ENCODE results near the gene CIB1.

The CIB1 gene

DNA sequence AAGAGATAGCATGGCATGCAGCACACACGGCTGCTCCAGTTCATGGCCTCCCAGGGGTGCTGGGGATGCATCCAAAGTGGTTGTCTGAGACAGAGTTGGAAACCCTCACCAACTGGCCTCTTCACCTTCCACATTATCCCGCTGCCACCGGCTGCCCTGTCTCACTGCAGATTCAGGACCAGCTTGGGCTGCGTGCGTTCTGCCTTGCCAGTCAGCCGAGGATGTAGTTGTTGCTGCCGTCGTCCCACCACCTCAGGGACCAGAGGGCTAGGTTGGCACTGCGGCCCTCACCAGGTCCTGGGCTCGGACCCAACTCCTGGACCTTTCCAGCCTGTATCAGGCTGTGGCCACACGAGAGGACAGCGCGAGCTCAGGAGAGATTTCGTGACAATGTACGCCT lies 4.8 kb downstream of the CIB1 start:
- no peak for DNase-seq
- Histone ChIP-seq H3K27ac (no peak overlapping the region), H3K4me3 (ENCODE audit: low read depth, low read length) (no peak overlapping the region), H3K9me3 (ENCODE audit: severe bottlenecking) (no peaks in the 10 kb centered on the region), H3K27me3 (ENCODE audit: insufficient read depth, low read depth, severe bottlenecking) (no peaks in the 10 kb centered on the region), H3K36me3 (peaks cover 73% of the 10 kb centered on the region)
- TF ChIP-seq, protein P1, sequence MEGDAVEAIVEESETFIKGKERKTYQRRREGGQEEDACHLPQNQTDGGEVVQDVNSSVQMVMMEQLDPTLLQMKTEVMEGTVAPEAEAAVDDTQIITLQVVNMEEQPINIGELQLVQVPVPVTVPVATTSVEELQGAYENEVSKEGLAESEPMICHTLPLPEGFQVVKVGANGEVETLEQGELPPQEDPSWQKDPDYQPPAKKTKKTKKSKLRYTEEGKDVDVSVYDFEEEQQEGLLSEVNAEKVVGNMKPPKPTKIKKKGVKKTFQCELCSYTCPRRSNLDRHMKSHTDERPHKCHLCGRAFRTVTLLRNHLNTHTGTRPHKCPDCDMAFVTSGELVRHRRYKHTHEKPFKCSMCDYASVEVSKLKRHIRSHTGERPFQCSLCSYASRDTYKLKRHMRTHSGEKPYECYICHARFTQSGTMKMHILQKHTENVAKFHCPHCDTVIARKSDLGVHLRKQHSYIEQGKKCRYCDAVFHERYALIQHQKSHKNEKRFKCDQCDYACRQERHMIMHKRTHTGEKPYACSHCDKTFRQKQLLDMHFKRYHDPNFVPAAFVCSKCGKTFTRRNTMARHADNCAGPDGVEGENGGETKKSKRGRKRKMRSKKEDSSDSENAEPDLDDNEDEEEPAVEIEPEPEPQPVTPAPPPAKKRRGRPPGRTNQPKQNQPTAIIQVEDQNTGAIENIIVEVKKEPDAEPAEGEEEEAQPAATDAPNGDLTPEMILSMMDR (IDR thresholded peaks at IDR 0.05; ENCODE audit: low read depth, low read length) = no peak

DNA sequence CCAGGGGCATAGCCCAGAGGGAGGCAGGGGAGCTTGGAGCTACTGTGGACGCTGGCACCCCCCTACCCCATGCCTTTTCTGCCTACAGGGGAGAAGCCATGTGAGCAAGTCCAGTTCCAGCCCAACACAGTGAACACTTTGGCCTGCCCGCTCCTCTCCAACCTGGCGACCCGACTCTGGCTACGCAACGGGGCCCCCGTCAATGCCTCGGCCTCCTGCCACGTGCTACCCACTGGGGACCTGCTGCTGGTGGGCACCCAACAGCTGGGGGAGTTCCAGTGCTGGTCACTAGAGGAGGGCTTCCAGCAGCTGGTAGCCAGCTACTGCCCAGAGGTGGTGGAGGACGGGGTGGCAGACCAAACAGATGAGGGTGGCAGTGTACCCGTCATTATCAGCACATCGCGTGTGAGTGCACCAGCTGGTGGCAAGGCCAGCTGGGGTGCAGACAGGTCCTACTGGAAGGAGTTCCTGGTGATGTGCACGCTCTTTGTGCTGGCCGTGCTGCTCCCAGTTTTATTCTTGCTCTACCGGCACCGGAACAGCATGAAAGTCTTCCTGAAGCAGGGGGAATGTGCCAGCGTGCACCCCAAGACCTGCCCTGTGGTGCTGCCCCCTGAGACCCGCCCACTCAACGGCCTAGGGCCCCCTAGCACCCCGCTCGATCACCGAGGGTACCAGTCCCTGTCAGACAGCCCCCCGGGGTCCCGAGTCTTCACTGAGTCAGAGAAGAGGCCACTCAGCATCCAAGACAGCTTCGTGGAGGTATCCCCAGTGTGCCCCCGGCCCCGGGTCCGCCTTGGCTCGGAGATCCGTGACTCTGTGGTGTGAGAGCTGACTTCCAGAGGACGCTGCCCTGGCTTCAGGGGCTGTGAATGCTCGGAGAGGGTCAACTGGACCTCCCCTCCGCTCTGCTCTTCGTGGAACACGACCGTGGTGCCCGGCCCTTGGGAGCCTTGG lies 5.6 kb downstream of the CIB1 start:
- no peak overlapping the region for H3K27ac ChIP-seq
- H3K4me3 ChIP-seq (ENCODE audit: low read depth, low read length) = no peak overlapping the region
- TF ChIP-seq, protein P1 (IDR thresholded peaks at IDR 0.05; ENCODE audit: low read depth, low read length) = no peak
- peaks cover 81% of the 10 kb centered on the region for H3K36me3 ChIP-seq
- no peaks in the 10 kb centered on the region for H3K27me3 ChIP-seq (ENCODE audit: insufficient read depth, low read depth, severe bottlenecking)
- H3K9me3 ChIP-seq (ENCODE audit: severe bottlenecking) = no peaks in the 10 kb centered on the region
- DNase-seq = no peak

DNA sequence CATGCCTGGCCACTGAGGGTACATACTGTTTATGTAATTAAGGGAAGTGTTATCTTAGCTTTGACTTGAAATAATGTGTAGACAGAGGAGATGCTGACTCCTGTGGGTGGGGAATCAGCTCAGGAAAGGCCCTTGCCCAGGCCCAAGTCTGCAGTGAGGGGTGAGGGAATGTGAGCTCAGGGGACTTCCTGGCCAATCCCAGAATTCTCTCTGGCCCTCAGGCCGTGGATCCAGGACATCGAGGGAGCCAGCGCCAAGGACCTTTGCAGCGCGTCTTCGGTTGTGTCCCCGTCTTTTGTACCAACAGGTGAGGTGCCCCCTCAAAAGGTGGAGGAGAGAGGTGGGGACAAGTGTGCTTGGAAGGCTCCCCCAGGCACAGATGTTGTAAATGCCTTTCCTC lies 6.4 kb downstream of the CIB1 start:
- no peaks in the 10 kb centered on the region for H3K9me3 ChIP-seq (ENCODE audit: severe bottlenecking)
- DNase-seq = no peak
- H3K27me3 ChIP-seq (ENCODE audit: insufficient read depth, low read depth, severe bottlenecking) = no peaks in the 10 kb centered on the region
- no peak overlapping the region for H3K4me3 ChIP-seq (ENCODE audit: low read depth, low read length)
- H3K27ac ChIP-seq = no peak overlapping the region
- H3K36me3 ChIP-seq = peaks cover 88% of the 10 kb centered on the region
- TF ChIP-seq, protein P1 (IDR thresholded peaks at IDR 0.05; ENCODE audit: low read depth, low read length) = no peak

DNA sequence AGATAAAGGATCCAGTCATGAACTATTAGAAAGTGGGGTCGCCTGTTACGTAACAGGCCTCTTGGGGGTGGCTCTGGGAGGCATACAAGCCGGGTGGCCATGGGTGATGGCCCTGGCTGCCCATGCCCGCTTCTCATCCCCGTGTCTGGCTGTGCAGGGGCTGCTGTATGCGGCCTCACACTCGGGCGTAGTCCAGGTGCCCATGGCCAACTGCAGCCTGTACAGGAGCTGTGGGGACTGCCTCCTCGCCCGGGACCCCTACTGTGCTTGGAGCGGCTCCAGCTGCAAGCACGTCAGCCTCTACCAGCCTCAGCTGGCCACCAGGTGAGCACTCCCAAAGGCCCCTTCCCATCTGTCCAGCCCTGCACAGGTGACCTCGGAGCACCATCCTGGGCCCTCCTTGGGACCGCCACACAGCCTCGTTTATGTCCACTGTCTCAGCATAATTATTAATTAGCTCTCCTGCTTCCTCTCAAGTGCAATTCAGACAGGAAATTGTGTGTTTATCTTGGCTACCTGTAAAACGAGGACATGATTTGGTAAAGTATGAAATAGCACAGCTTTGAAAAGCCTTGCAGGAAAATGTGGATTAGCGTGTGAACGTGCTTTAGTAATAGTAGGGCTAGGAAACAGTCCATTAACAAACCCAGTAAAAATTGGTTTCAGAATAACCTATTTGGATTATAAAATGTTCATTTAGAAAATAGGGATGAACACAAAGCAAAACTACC lies 8.1 kb downstream of the CIB1 start:
- H3K4me3 ChIP-seq (ENCODE audit: low read depth, low read length) = no peak overlapping the region
- no peak for DNase-seq
- H3K36me3 ChIP-seq = peaks cover 97% of the 10 kb centered on the region
- H3K27ac ChIP-seq = no peak overlapping the region
- TF ChIP-seq, protein P1 (IDR thresholded peaks at IDR 0.05; ENCODE audit: low read depth, low read length) = no peak
- H3K27me3 ChIP-seq (ENCODE audit: insufficient read depth, low read depth, severe bottlenecking) = no peaks in the 10 kb centered on the region
- H3K9me3 ChIP-seq (ENCODE audit: severe bottlenecking) = no peaks in the 10 kb centered on the region

DNA sequence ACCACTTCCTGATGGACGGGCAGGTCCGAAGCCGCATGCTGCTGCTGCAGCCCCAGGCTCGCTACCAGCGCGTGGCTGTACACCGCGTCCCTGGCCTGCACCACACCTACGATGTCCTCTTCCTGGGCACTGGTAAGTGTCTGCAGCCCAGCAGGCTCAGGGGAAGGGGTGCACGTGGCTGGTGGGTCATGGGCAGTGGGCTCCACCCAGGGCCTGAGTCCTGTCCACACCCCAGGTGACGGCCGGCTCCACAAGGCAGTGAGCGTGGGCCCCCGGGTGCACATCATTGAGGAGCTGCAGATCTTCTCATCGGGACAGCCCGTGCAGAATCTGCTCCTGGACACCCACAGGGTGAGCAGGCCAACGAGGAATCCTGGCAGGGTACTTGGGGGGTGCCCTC lies 8.7 kb downstream of the CIB1 start:
- no peak for DNase-seq
- Histone ChIP-seq H3K36me3 (peaks cover 95% of the 10 kb centered on the region), H3K9me3 (ENCODE audit: severe bottlenecking) (no peaks in the 10 kb centered on the region), H3K4me3 (ENCODE audit: low read depth, low read length) (no peak overlapping the region), H3K27me3 (ENCODE audit: insufficient read depth, low read depth, severe bottlenecking) (no peaks in the 10 kb centered on the region), H3K27ac (no peak overlapping the region)
- TF ChIP-seq, protein P1 (IDR thresholded peaks at IDR 0.05; ENCODE audit: low read depth, low read length) = no peak

All from WERI-Rb-1 (cell line).